Fibroblast of mammary gland (primary cell): Measurements from ENCODE around the gene C2CD2.
A peak's percentile ranks its signal among the peaks of the same experiment; 100 is the strongest.

Experiments used
- DNase-seq: peaks from one replicate; pipeline ENCODE4 v3.0.0-alpha.2; 2010; ENCODE audit warnings: low read depth
- H3K4me3 ChIP-seq: 2 replicates; pipeline ENCODE4 v1.5.1; 2011; ENCODE audit warnings: low read depth, mild to moderate bottlenecking, low read length, moderate library complexity; ENCODE audit not compliant: control insufficient read depth
- CTCF ChIP-seq: conservative IDR thresholded peaks from 2 replicates; pipeline ENCODE4 v1.5.1; 2011; ENCODE audit warnings: low read depth, low read length, inconsistent platforms; ENCODE audit not compliant: control insufficient read depth, insufficient read depth

Gene C2CD2

GRCh38 chr21:41880153-41880552 is 73.7 kb downstream of the C2CD2 start:
- peak overlapping the region; percentile 59 for H3K4me3 ChIP-seq
- TF ChIP-seq CTCF: no peak
- DNase-seq: no peak

GRCh38 chr21:41879190-41879998 is 74.4 kb downstream of the C2CD2 start, which contains the start of gene PRDM15:
Gene PRDM15 (minus strand): TSS chr21:41879344. CDS start chr21:41860363, 18,981 bp downstream.
- peak; percentile 76 for DNase-seq
- TF ChIP-seq CTCF: no peak
- H3K4me3 ChIP-seq: peak within 1 kb of the TSS; percentile 71

- H3K4me3 ChIP-seq: peak overlapping the region; percentile 71
- DNase-seq: peak; percentile 73
- TF ChIP-seq CTCF: no peak
These were observed 75.0 kb downstream of the C2CD2 start for GRCh38 chr21:41878831-41879189.

- no peak for TF ChIP-seq CTCF
- peak overlapping the region; percentile 71 for H3K4me3 ChIP-seq
- peak; percentile 79 for DNase-seq
These were observed 75.7 kb downstream of the C2CD2 start for GRCh38 chr21:41877901-41878830.

- TF ChIP-seq CTCF: no peak
- no peak for DNase-seq
- H3K4me3 ChIP-seq: peak overlapping the region; percentile 71
These were observed 76.7 kb downstream of the C2CD2 start for GRCh38 chr21:41876928-41877652.

- TF ChIP-seq CTCF: no peak
- no peak overlapping the region for H3K4me3 ChIP-seq
- no peak for DNase-seq
These were observed 77.4 kb downstream of the C2CD2 start for GRCh38 chr21:41876396-41876795.
